HCT116 (cell line): ENCODE measurements around the gene TULP4. TPM values are rescaled to one million over a fixed set of nuclear protein-coding genes. Genes with fewer than 3 reads are reported as not detected.

Experiments used
- ATAC-seq: fragments of 200-7000 bp; cut with Tn5 transposase; 2 replicates; pipeline ENCODE4 v1.9.1; 2020; ENCODE audit warnings: mild to moderate bottlenecking, moderate library complexity
- BruUV-seq: library from RNA; stranded (reverse); fragments of 400-500 nt; replicated peaks from 2 replicates; lab custom pipeline; 2021; lab: Mats Ljungman, UMichigan
- CTCF ChIA-PET: fragments of 300-600 bp; sonication (Branson Sonifier 250); formaldehyde crosslinking; loops from one replicate; lab custom pipeline; 2021; ENCODE audit warnings: antibody characterized with exemption; lab: Charles Lee
- POLR2A ChIA-PET: fragments of 300-600, 350-600 bp; sonication (Branson Sonifier 250); formaldehyde crosslinking; loops from one replicate; lab custom pipeline; 2021; ENCODE audit warnings: antibody characterized with exemption; lab: Charles Lee
- RAD21 ChIA-PET, 2 experiments: fragments of 300-600 bp; sonication (Branson Sonifier 250); formaldehyde crosslinking; loops; one replicate each; lab custom pipeline; 2023; ENCODE audit warnings: low total read pairs in 2 of 2; ENCODE audit not compliant: uncharacterized antibody in 2 of 2, unreplicated experiment in 2 of 2, low non-redundant PET in 1 of 2; lab: Charles Lee
- DNase-seq: peaks from one replicate; pipeline ENCODE4 v3.0.0-alpha.2; 2010; ENCODE audit warnings: low read depth, low spot score
- H2AFZ ChIP-seq: fragments of 200-600 bp; shearing (Covaris generic), sonication (generic); 2 replicates; pipeline ENCODE4 v1.6.1; 2017; ENCODE audit warnings: low read depth, mixed run types, mixed read lengths, antibody characterized with exemption, low read length; ENCODE audit not compliant: poor library complexity, severe bottlenecking
- H3K27ac ChIP-seq: 2 replicates; pipeline ENCODE4 v1.5.1; 2012; ENCODE audit warnings: low read depth, low read length
- H3K27me3 ChIP-seq: fragments of 200-600 bp; sonication (generic); 2 replicates; pipeline ENCODE4 v1.6.1; 2016; ENCODE audit warnings: mixed run types, low read length, mixed read lengths; ENCODE audit not compliant: insufficient read depth
- H3K36me3 ChIP-seq, 2 experiments: fragments of 200-500 bp in 1 of 2; fragments of 200-600 bp in 1 of 2; sonication (Bioruptor generic) in 1 of 2; sonication (generic) in 1 of 2; 2 replicates each; pipeline versions ENCODE4 v1.5.1 to v1.6.1; 2014 to 2016; ENCODE audit warnings: low read length in 2 of 2, inconsistent platforms in 1 of 2, mixed read lengths in 1 of 2, mixed run types in 1 of 2; ENCODE audit not compliant: insufficient read depth in 2 of 2, control insufficient read depth in 1 of 2
- H3K4me1 ChIP-seq, 2 experiments: fragments of 200-600 bp in 1 of 2; sonication (generic) in 1 of 2; 2 replicates each; pipeline versions ENCODE4 v1.5.1 to v1.6.1; 2012 to 2017; ENCODE audit warnings: low read length in 2 of 2, inconsistent platforms in 1 of 2, mild to moderate bottlenecking in 1 of 2, mixed read lengths in 1 of 2, mixed run types in 1 of 2, moderate library complexity in 1 of 2; ENCODE audit not compliant: insufficient read depth in 2 of 2, control insufficient read depth in 1 of 2
- H3K4me2 ChIP-seq: fragments of 200-600 bp; sonication (generic); 2 replicates; pipeline ENCODE4 v1.6.1; 2017; ENCODE audit warnings: mixed run types, low read length, mixed read lengths
- H3K4me3 ChIP-seq, 2 experiments: fragments of 200-600 bp in 1 of 2; sonication (generic) in 1 of 2; replicated peaks in 1 of 2; 2 replicates each; pipeline ENCODE4 v1.5.1; 2011 to 2016; ENCODE audit warnings: low read length in 2 of 2, control low read depth in 1 of 2, low read depth in 1 of 2, mild to moderate bottlenecking in 1 of 2, mixed read lengths in 1 of 2, mixed run types in 1 of 2
- H3K79me2 ChIP-seq: fragments of 200-600 bp; sonication (generic); 2 replicates; pipeline ENCODE4 v1.6.1; 2017; ENCODE audit warnings: mild to moderate bottlenecking, mixed run types, low read length, moderate library complexity, mixed read lengths; ENCODE audit not compliant: insufficient read depth
- H3K9ac ChIP-seq: fragments of 200-600 bp; sonication (generic); 2 replicates; pipeline ENCODE4 v1.6.1; 2016; ENCODE audit warnings: low read length, mixed read lengths
- H3K9me2 ChIP-seq: fragments of 200-600 bp; sonication (generic), shearing (Covaris generic); 2 replicates; pipeline ENCODE4 v1.6.1; 2017; ENCODE audit warnings: mixed run types, mild to moderate bottlenecking, moderate library complexity; ENCODE audit not compliant: insufficient read depth
- H3K9me3 ChIP-seq, 2 experiments: fragments of 200-500 bp in 1 of 2; fragments of 200-600 bp in 1 of 2; sonication (Bioruptor generic) in 1 of 2; sonication (generic) in 1 of 2; 2 replicates each; pipeline ENCODE4 v1.6.1; 2014 to 2017; ENCODE audit warnings: low read length in 2 of 2, mixed read lengths in 2 of 2, inconsistent platforms in 1 of 2, low read depth in 1 of 2, mild to moderate bottlenecking in 1 of 2, mixed run types in 1 of 2, moderate library complexity in 1 of 2; ENCODE audit not compliant: control insufficient read depth in 1 of 2, insufficient read depth in 1 of 2
- H4K20me1 ChIP-seq: fragments of 200-600 bp; sonication (generic), shearing (Covaris generic); 2 replicates; pipeline ENCODE4 v1.6.1; 2017; ENCODE audit warnings: mixed run types, mild to moderate bottlenecking, moderate library complexity; ENCODE audit not compliant: insufficient read depth
- ATF3 ChIP-seq: IDR thresholded peaks from 2 replicates; pipeline ENCODE4 v1.6.1; 2012
- CEBPB ChIP-seq: IDR thresholded peaks from 2 replicates; pipeline ENCODE4 v1.6.1; 2012; ENCODE audit warnings: low read depth
- CTCF ChIP-seq, 3 experiments: fragments of 200-600 bp in 1 of 3; sonication (generic) in 1 of 3; IDR thresholded peaks in 2 of 3; conservative IDR thresholded peaks in 1 of 3; 2 replicates each; pipeline ENCODE4 v1.5.1; 2012 to 2017; ENCODE audit warnings: low read depth in 2 of 3, low read length in 2 of 3, antibody characterized with exemption in 1 of 3, borderline replicate concordance in 1 of 3, control low read depth in 1 of 3, mild to moderate bottlenecking in 1 of 3, mixed read lengths in 1 of 3, mixed run types in 1 of 3, moderate library complexity in 1 of 3; ENCODE audit not compliant: insufficient read depth in 1 of 3
- EZH2 ChIP-seq: fragments of 200-600 bp; sonication (generic); IDR thresholded peaks from 2 replicates; pipeline ENCODE4 v1.6.1; 2017; ENCODE audit warnings: antibody characterized with exemption, mixed run types
- EZH2phosphoT487 ChIP-seq: fragments of 200-600 bp; IDR thresholded peaks from 2 replicates; pipeline ENCODE4 v1.6.1; 2018; ENCODE audit warnings: antibody characterized with exemption, borderline replicate concordance
- FOSL1 ChIP-seq: IDR thresholded peaks from 2 replicates; pipeline ENCODE4 v1.6.1; 2012; ENCODE audit warnings: low read depth
- JUND ChIP-seq: IDR thresholded peaks from 2 replicates; pipeline ENCODE4 v1.6.1; 2012
- MAX ChIP-seq: IDR thresholded peaks from 2 replicates; pipeline ENCODE4 v1.6.1; 2012
- POLR2A ChIP-seq: IDR thresholded peaks from 2 replicates; pipeline ENCODE4 v1.7.0; 2011; ENCODE audit warnings: borderline replicate concordance; ENCODE audit not compliant: insufficient read depth, insufficient read length; ENCODE audit errors: extremely low read depth
- REST ChIP-seq: IDR thresholded peaks from 2 replicates; pipeline ENCODE4 v1.6.1; 2012; ENCODE audit warnings: low read depth
- SP1 ChIP-seq: IDR thresholded peaks from 2 replicates; pipeline ENCODE4 v1.6.1; 2012; ENCODE audit warnings: low read depth
- SRF ChIP-seq: IDR thresholded peaks from 2 replicates; pipeline ENCODE4 v1.6.1; 2012; ENCODE audit warnings: low read depth
- YY1 ChIP-seq: IDR thresholded peaks from 2 replicates; pipeline ENCODE4 v1.6.1; 2011; ENCODE audit warnings: low read length, low read depth, moderate library complexity, mild to moderate bottlenecking; ENCODE audit not compliant: insufficient replicate concordance; ENCODE audit errors: extremely low read depth
- ZFX ChIP-seq: fragments of 450-650 bp; IDR thresholded peaks from 2 replicates; pipeline ENCODE4 v1.6.1; 2017
- intact Hi-C: fragments of 100-400 bp; cut with micrococcal nuclease; formaldehyde crosslinking; loops from 2 replicates; pipeline ENCODE4 v1.10.0; 2022
- total RNA-seq: library from RNA; stranded (reverse); gene quantifications from one replicate; pipeline ENCODE4 v1.2.1, GENCODE V29; 2021; ENCODE audit not compliant: unreplicated experiment

The TULP4 gene
- total RNA-seq, 1 experiment from 2014 or later = 70.8 TPM

- no peaks in the 10 kb centered on the region for H4K20me1 ChIP-seq
- H3K27ac ChIP-seq = no peak overlapping the region
- DNase-seq (no peak), ATAC-seq (no peak)
- H3K36me3 ChIP-seq = no peaks in the 10 kb centered on the region
- H3K79me2 ChIP-seq = peaks cover 14% of the 10 kb centered on the region; the same call in 1 of the 2 replicates
- BruUV-seq = no TSS peak
- no peak overlapping the region for H2AFZ ChIP-seq
- no peaks in the 10 kb centered on the region for H3K27me3 ChIP-seq
- no peak overlapping the region for H3K9ac ChIP-seq
- ChIA-PET CTCF (no interaction called here), POLR2A (no interaction called here), RAD21 (no interaction called here)
- no peaks in the 10 kb centered on the region for H3K9me3 ChIP-seq
- H3K4me2 ChIP-seq = no peak overlapping the region
- no peak for TF ChIP-seq FOSL1
- no peak for TF ChIP-seq MAX
- TF ChIP-seq SRF = no peak
- TF ChIP-seq SP1 = no peak
- TF ChIP-seq ZFX = no peak
- TF ChIP-seq ATF3 = no peak
- no peak for TF ChIP-seq REST
- TF ChIP-seq EZH2phosphoT487 = no peak
- TF ChIP-seq YY1 = no peak
- TF ChIP-seq EZH2 = no peak
- no peak for TF ChIP-seq JUND
- TF ChIP-seq CEBPB = no peak
- TF ChIP-seq POLR2A = no peak
- no peak for TF ChIP-seq CTCF (IDR thresholded peaks at IDR 0.05 in 2 of 3, conservative IDR thresholded peaks at IDR 0.05 in 1 of 3; ENCODE audit: borderline replicate concordance in 1 of 3, insufficient read depth in 1 of 3, low read depth in 2 of 3, low read length in 2 of 3)
- no peak overlapping the region for H3K4me3 ChIP-seq
- intact Hi-C loops = no loop called here
- H3K9me2 ChIP-seq = no peaks in the 10 kb centered on the region
- H3K4me1 ChIP-seq = no peaks in the 10 kb centered on the region
Measured at GRCh38 chr6:158370805-158371204, 58.5 kb downstream of the TULP4 start.
